GM19468 (cell line): ENCODE results near the gene GOLGA6L2.

Experiments
- ATAC-seq: cut with Tn5 transposase; IDR thresholded peaks from one replicate; pipeline ENCODE4 v1.9.1; 2021; ENCODE audit warnings: mild to moderate bottlenecking, moderate library complexity, moderate number of reproducible peaks; ENCODE audit not compliant: unreplicated experiment; ENCODE audit errors: extremely low read depth

The GOLGA6L2 gene, protein sequence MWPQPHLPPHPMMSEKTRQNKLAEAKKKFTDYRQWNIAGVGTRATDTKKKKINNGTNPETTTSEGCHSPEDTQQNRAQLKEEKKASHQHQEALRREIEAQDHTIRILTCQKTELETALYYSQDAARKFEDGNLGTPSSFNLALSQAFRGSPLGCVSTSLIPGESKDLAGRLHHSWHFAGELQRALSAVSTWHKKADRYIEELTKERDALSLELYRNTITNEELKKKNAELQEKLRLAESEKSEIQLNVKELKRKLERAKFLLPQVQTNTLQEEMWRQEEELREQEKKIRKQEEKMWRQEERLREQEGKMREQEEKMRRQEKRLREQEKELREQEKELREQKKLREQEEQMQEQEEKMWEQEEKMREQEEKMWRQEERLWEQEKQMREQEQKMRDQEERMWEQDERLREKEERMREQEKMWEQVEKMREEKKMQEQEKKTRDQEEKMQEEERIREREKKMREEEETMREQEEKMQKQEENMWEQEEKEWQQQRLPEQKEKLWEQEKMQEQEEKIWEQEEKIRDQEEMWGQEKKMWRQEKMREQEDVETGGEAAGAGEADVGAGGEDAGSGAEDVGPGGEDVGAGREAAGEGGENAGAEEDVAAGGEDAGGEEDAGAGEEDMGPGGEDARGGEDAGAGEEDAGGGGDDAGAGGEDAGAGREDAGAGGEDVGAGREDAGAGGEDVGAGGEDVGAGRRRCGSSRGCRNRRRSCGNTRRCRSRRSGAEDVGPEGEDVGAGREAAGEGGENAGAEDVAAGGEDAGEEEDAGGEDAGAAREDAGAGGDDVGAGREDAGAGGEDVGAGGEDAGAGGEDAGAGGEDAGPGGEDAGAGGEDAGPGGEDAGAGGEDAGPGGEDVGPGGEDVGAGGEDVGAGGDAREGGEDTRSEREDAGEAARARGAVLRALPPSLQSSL

GRCh38 chr15:23447107-23447500 lies at the start of gene GOLGA6L2:
Gene GOLGA6L2 (minus strand): TSS chr15:23447243. CDS start chr15:23447181, 62 bp downstream.
- no peak for ATAC-seq

DNA sequence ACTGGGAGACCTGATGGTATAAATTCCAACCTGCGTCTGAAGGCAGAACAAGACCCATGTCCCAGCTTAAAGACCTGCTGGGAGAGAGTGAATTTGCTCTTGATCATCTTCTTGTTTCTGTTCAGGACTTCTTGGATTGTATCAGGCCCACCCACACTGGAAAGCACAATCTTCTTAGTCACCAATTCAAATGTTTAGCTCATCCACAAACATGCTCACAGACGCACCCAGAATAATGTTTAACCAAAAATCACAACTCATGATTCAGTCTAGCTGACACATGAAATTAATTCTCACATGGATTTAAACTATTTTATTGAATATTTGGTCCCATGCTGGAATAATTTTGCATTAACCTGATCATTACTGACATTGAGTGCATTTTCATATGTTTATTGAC lies 37.8 kb upstream of the GOLGA6L2 start:
- ATAC-seq: no peak

DNA sequence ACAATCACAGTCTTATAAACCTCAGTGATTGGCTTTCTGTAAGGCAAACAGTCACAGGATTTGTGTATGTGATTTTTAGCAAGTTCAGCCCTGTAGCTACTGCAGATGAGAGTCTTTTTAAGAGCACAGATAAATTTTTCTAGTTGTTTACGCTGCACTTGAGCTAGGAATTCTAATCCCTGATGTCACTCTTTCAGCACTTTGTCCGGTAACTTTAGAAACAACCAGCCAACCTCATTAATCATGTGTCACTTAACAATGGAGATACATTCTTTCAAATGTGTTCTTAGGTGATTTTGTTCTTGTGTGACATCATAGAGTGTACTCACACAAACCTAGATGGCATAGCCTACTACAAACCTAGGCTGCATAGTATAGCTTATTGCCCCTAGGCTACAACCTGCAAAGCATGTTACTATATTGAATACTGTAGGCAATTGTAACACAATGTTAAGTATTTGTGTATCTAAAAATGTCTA lies 36.8 kb upstream of the GOLGA6L2 start:
- no peak for ATAC-seq

DNA sequence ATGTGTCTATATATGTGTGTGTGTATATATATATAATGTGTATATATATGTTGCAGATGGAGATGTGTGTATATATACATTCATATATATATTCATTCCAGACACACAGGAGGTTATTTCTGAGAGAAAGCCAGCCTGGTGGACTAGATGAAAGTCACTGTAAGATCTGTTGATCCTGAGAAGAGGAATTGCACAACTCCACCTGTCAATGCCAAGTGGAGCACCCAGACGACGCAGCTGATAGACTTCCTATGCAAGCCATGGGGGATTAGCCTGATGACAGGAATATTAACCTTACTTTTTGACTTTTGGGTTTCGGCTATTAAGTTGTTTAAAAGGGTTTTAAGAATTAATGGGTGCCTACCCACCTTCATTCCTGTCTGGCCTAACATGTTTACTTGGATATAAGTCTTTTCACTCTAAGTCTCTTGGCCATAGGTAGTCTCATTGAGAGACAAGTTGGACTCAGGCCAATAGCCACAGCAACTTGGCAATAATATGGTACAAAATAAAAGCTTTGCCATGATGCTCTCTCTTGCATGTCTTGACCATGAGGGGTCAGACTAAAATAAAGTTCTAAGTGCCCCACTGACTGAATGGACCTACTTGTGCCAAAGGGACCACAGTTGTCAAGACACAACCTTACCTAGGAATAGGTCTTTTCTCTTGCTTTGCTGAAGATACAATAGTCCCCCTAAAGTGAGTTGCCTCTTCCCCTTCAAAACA lies 35.9 kb upstream of the GOLGA6L2 start:
- ATAC-seq: no peak

- no peak for ATAC-seq
Measured at GRCh38 chr15:23482228-23482627, 35.2 kb upstream of the GOLGA6L2 start.

DNA sequence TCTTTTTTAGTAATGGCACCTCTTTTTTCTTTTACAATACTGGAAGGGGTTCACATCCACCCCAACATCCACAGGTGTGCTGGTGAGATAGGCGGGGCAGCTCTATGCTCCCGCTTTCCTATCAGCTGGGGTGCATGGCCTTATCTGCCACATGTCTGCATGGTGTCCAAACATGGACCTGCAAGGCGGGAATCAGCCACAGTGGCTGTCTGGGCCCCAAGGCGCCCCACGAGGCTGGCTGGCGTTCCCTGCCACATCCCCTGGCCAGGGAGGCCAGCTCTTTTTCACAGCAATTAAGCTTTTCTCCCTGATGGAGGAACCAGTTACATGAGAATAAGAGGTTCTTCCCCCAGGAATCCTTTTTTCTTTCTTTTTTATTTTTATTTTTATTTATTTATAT lies 30.9 kb upstream of the GOLGA6L2 start:
- ATAC-seq: no peak

- no peak for ATAC-seq
Measured at GRCh38 chr15:23472678-23473077, 25.6 kb upstream of the GOLGA6L2 start.

DNA sequence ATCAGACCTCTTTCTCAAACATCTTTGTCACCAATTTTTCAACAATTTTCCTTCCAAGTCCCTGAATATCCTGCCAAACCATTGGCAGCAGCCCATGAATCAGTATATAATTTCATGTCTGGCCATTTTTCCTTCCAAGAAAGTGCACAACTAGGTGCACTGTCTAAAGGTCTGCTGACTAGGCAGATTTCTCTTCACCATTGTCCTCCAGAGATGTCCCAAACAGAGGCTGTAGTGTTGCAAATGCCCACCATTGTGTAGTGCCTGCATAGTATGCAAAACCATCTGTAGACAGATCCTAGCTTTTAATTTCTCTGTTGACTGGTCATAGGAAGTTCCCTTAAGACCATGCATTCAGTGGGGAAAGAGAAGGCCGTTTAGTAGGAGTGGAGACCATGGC lies 25.0 kb upstream of the GOLGA6L2 start:
- ATAC-seq: no peak

GRCh38 chr15:23467110-23467600 lies 20.1 kb upstream of the GOLGA6L2 start:
- ATAC-seq: no peak

- no peak for ATAC-seq
Measured at GRCh38 chr15:23457890-23458289, 10.8 kb upstream of the GOLGA6L2 start.

GRCh38 chr15:23446215-23447106 lies 582 bp downstream of the GOLGA6L2 start:
- no peak for ATAC-seq

DNA sequence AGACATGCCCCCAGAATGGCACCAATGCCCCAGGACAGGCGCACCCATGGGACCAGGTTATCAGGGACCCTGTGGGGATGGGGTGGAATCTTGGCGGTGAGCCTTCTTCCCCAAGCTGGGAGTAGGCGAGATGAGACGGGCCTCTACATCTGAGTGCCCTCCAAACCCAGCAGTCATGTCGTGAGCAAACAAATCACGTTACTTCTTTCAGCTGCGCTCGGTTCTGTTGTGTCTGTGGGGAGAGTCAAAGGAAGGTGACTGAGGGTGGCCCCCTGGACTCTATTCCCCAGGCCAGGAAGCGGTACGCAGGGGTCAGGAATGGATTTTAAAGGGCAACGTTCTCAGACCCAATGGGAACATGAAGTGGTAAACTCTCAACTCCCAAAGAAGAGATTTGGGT lies 2.8 kb downstream of the GOLGA6L2 start:
- no peak for ATAC-seq

GRCh38 chr15:23441204-23441603 lies 5.8 kb downstream of the GOLGA6L2 start:
- ATAC-seq: no peak

GRCh38 chr15:23440596-23440995 lies 6.4 kb downstream of the GOLGA6L2 start:
- no peak for ATAC-seq

- no peak for ATAC-seq
Measured at GRCh38 chr15:23439513-23439912, 7.5 kb downstream of the GOLGA6L2 start.

GRCh38 chr15:23438816-23439466 lies 8.1 kb downstream of the GOLGA6L2 start:
- no peak for ATAC-seq

GRCh38 chr15:23437673-23438072 lies 9.4 kb downstream of the GOLGA6L2 start:
- no peak for ATAC-seq

DNA sequence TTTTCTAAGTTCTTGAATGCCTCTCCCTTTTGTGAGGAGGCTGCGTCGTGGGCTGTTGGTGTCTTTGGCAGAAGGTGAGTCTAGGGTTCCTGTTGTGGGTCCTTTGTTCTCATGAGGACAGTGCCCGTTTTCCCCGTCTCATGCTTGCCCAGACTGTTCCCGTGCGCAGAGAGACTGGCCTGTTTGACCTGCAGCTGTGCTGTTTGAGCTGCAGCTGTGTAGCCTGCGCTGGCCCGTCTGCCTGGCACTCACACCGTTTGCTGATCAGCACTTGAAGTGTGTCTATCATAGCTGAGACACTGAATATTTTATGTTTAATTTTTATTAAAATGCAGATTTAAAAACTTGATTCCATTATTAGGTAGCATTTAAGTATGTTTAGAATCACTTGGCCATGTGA lies 9.9 kb downstream of the GOLGA6L2 start:
- ATAC-seq: no peak

DNA sequence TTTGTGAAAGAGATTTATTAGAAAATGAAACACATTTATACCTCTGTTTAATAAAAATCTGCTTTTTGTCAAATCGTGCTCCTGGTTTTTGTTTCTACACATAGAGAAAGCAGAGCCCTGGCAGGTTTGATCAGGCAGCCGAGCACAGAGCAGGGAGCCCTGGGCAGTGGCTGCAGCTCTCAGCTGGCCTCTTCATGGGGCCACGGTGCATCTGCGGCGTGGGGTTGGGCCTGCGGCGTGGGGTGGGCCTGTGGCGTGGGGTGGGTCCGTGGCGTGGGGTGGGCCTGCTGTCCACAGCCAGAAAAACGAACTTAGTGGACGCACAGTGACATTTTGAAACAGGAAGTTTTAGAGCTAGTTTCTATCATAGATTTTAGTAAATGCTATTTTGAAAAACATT lies 10.6 kb downstream of the GOLGA6L2 start:
- ATAC-seq: no peak
